ENCODE results near the gene KASH5.

The KASH5 gene

DNA sequence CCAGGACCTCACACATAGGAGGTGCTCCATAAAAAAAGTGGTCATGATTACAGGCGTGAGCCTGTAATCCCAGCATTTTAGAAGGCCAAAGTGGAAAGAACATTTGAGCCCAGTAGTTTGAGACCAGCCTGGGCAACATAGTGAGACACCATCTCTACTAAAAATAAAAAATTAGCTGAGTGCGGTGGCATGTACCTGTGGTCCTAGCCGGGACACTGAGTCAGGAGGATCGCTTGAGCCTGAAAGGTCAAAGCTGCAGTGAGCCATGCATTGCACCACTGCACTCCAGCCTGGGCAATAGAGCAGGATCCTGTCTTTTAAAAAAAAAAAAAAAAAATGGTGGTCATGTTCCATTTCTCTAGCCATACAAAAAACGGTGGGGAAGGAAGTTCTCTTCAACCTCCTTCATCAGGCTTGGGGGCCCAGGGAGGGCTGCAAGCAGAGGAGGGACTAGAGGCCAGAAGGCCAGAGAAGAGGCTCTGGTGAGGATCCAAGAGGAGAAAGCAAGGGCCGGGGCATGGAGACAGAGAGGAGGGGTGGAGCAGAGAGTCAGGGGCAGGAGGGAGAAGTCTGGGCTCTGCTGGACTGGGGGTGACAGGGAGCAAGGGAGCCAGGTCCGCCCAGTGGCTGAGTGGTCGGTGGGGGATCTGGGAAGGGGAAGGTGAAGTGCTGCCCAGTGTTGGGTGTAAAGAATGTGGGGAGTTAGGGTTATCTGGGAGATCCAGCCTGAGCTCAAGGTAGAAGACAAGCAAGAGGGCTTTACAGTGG lies 8.9 kb downstream of the KASH5 start:
- DNase-seq: no peak

DNA sequence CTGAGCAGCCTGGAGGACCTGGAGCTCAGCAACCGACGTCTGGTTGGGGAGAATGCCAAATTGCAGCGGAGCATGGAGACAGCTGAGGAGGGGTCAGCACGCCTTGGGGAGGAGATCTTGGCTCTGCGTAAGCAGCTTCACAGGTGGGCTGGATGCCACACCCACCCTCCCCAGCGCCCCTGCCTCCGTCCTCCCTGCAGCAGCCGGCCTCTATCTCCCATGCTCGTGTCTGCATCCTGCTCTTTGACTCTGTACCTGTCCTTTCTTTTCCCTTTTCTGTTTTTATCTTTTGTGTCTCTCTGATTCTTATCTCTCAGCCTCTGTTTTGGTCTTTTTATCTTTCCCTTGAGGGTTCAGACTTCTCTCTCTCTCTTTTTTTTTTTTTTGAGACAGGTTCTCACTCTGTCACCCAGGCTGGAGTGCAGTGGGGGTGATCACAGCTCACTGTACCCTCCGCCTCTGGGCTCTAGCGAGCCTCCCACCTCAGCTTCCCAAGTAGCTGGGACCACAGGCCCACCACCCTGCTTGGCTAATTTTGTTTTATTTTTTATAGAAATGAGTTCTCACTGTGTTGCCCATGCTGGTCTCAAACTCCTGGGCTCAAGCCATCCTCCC lies 10.1 kb downstream of the KASH5 start:
- DNase-seq: no peak

DNA sequence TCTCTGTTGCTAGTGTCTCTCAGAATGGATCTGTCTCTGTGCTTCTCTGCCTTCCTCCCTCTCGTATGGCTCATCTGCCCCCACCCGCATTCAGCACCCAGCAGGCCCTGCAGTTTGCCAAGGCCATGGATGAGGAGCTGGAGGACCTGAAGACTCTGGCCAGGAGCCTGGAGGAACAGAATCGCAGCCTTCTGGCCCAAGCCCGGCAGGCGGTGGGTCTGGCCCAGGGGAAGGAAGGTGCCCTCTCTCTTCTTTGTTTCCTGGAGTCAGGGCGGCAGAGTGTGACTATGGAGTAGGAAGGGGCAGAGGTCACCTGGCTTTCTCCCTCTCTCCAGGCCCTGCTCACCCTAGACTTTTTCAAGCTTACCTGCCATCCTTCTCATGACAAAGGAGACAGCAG lies 10.9 kb downstream of the KASH5 start:
- no peak for DNase-seq

DNA sequence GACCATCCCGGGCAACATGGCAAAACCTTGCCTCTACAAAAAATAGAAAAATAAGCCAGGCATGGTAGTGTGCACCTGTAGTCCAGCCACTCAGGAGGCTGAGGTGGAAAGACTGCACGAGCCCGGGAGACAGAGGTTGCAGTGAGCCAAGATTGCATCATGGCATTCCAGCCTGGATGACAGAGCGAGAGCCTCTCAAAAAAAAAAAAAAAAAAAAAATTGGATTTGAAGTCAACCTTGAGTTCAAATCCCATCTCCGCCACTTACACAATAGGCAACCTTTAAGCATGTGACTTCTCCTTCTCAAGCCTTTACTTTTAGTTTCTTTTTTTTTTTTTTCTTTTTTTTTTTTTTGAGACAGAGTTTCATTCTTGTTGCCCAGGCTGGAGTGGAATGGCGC lies 12.0 kb downstream of the KASH5 start:
- no peak for DNase-seq

DNA sequence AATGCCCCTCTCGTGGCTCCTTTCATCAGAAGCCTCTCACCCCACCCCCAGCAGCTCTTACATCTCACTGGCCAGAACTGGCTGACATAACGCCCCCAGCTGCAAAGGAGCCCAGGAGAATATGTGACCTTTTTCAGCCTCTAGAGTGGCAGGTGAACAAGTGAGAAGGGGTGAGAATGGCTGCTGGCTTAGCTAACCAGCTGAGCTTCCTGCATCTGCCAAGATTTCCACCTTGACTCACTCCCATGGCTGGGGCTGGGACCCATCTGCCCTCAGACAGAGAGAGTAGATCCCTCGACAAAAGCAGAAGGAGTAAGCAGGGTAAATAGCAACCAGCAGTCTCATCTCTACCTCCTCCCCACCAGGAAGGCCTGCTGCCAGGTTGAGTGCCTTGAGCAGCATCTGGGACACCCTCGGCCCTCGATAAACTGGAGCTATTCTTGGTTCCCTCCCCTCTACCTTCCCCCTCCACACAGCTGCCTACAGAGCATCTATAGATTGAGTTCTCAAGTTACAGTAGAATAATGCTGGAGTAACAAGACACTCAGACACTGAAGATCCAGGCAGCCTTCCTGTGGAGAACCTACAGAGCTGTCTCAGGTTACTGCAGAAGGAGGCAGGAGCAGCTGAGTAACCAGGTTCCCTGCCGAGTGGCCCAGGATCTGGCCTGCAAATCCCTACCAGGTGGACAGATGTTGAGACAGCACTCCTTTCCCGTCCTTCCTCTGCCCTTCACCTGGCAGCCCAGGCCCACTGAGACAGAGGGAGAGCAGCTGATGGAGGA lies 15.5 kb downstream of the KASH5 start:
- no peak for DNase-seq

DNA sequence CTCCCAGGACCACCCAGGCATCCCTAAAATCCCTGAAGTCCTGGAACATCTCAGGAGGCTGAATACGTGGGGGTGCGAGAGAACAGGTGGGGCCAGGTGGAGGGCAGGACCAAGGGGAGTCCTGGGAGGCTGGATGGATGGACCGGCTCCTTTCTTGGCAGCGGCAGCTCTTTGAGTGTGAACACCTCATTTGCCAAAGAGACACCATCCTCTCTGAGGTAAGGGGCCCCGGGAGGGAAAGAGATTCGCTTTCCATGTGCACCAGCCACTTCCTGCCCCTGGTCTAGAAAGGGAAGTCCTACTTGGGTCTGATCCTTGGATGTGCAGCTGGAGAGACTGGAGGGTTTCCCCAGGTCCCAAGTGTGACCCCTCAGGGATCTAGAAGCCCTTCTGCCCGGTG lies 19.0 kb downstream of the KASH5 start:
- no peak for DNase-seq

DNA sequence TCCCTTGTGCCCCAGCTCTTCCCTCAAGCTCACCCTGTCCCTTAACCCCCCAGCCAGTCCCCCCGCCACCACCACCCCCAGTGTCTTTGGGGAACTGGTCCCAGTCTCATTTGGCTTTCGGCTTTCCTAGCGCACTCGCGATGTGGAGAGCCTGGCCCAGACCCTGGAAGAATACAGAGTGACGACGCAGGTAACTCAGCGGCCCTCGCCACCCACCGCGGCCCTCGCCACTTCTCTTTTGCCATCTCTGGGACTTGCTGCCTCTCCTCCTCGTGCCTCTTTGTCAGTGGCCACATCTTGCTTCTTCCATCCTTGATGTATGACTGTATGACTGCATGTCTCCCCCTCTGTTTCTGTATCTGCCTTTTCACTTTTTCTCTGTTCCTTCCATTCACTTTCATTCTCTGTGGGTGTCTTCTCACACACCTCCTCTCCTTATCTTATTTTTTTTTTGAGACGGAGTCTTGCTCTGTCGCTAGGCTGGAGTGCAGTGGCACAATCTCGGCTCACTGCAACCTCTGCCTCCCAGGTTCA lies 19.5 kb downstream of the KASH5 start:
- no peak for DNase-seq

GRCh38 chr19:49408816-49409440 lies 20.9 kb downstream of the KASH5 start:
- DNase-seq: no peak

- no peak for DNase-seq
Observed at GRCh38 chr19:49409441-49410029, 21.5 kb downstream of the KASH5 start.

DNA sequence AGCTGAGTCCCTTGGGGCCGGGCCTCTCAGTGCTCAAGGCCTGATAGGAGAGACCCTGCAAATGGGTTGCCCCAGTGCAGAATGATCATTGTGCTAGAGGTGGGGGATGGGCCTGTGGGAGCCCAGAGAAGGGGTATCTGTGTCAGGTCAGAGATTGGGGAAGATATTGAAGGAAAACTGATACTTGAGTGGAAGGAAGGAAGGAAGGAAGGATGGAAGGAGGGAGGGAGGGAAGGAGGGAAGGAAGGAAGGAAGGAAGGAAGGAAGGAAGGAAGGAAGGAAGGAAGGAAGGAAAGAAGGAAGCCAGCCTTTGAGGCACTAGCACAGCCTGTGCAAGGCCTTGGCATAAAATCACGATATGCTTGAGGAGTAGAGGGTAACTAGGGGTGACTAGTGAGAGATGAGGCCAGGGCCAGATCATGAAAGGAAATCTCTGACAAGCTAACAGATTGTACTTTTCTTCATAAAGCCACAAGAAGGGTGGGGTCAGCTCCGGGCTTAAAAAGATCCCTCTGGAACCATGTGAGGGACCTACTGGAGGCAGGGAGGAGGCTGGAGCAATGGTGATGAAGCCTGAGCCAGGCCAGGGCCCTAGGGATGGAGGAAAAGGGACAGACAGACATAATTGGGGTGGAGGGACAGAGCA lies 23.8 kb downstream of the KASH5 start:
- DNase-seq: no peak

GRCh38 chr19:49413348-49413747 lies 25.3 kb downstream of the KASH5 start:
- no peak for DNase-seq

DNA sequence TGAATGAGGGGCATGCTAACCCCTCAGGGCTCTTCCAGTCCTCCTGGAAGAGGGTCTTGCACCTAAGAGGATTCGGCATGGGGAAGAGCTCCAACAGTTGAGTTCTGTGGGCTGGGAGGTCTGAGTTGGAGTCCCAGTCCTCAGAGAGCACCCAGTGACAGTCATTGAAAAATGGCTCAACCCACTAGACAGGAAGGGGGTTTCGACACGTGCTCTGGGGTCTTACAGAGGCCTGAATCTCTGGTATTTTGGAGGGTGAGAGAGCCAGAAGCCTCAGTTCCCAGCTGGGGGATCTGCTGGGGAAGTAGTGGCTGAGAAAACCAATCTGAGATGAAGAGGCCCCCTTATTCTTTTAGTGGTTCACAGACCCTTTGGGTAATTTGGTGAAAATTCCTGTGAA lies 26.2 kb downstream of the KASH5 start:
- no peak for DNase-seq

- no peak for DNase-seq
Observed at GRCh38 chr19:49415102-49415809, 27.2 kb downstream of the KASH5 start.

DNA sequence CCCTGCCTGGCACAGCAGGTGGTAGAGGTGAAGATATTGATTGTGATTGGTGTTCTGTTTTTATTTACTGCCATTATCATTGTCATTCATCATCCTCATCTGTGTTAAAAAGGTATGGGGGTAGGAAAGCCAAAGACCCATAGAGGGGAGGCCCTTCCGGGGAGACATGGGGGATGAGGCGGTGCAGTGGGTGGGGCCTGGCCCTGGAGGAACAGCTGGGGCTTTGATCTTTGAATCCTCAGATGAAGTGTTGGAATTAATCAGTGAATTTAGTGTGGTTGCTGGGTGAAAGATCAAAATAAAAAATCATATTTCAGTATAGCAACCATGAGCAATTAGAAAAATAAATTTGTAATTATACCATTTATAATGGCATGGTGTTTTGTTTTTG lies 27.8 kb downstream of the KASH5 start:
- no peak for DNase-seq

DNA sequence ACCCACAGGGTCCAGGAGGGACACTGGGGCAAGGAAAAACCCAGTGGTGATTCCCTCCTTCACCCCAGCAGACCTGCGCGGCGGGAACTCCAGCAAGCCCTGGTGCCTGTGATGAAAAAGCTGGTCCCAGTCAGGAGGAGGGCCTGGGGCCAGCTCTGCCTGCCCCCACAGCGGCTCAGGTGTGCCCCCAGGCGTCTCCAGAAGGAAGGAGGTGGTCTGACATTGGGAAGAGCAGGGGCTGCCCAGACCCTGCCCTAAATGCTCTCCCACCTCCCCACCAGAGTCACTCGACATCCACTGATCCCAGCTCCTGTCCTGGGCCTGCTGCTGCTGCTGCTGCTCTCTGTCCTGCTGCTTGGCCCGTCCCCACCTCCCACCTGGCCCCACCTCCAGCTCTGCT lies 29.0 kb downstream of the KASH5 start:
- DNase-seq: no peak

DNA sequence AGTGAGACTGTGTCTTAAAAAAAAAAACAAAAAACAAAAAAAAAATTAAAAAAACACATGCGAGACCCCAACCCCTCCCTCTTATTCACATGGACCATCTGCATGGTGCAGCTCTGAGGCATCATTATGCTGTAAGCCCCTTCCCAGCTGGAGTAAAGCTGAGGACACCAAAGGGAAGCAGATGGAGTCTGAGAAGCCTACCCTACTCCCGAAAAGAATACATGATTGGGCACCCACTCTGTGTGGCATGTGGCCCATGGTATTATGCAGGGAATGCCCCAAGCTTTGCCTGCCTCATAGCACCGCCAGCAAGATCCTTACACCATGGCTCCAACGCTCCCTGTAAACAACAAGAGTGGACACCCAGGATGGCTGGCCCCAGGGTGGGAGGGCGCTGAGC lies 30.5 kb downstream of the KASH5 start:
- no peak for DNase-seq

DNA sequence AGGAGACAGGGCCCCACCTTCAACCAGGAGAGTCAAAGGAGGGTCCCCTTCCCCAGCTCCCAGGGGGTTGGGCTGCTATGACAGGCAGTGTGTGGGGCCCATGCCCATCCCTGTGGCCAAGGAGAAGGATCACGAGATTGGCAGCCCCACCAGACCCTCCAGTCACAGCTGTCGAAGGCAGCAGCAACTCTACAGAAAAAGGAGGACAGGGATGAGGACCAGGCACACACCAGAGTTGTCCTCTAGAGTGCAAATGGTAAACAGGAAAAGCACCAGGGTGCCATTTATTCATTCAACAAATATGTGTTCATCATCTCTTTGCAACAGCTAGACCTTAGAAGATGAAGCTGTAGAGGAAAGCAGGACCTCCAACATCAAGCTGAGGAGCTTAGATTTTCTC lies 31.1 kb downstream of the KASH5 start:
- DNase-seq: no peak

GRCh38 chr19:49420227-49420626 lies 32.2 kb downstream of the KASH5 start:
- no peak for DNase-seq

DNA sequence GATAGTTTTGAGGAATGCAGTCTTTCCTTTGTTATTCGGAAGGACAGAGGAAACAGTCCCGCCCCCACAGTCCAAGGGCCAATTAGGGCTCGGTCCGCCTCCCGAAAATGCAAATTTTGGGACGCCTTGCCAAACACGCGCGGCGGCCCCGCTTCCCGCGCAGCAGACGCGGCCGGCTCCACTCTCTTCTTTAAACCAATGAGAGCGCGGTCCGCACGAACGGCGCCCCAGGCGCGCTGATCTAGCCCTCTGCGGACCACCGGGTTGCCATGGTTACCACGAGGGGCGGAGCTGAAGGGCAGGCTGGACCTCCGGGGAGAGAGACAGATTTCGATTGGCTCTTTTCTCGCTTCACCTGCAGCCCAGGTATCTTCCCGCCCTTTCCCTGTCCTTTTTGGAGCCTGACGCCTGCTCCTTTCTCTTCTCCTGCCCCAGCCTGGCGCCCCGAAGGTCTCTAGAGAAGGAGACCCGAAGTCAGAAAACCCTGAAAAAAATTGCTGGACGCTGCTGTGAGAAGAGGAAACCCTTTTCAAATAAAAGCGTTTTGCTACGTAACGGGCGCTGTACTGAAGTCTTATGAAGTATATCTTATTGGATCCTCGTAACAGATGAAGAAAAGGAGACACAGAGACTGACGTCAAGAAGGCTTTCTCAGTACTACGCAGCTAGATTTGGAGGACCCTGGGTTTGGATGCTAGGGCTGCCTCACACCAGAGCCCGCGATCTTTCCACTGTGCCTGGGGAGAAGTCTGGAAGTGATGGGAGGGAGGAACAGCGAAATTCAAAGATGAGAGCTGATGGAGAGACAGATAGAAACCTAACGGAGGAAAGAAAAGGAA lies 33.2 kb downstream of the KASH5 start:
- DNase-seq: no peak

DNA sequence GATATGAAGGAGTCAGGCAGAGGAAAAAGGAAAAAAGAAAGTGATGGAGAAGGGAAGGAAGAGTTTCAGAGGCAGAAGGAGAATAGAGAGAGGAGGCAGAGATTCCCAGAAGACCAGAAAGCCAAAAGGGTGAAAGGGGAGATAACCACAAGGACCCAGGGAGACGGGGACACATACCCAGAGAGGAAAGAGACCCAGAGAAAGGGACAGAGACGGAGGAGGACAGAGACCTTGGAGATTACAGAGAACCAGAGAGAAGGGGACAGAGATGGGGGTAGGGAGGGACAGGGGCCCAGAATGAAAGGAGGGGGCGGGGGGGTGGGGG lies 33.8 kb downstream of the KASH5 start:
- DNase-seq: no peak
